ACC112 (cell line): ENCODE data around the gene CADPS.

Source experiments
- H2AFZ ChIP-seq: fragments of 200-600 bp; sonication (generic); one replicate; pipeline ENCODE4 v1.6.0; 2017; ENCODE audit warnings: antibody characterized with exemption, low read length; ENCODE audit not compliant: unreplicated experiment
- H3K27ac ChIP-seq: fragments of 200-600 bp; sonication (generic); 2 replicates; pipeline ENCODE4 v1.5.1; 2014; ENCODE audit warnings: low read depth, mild to moderate bottlenecking, antibody characterized with exemption, low read length, moderate library complexity
- H3K27me3 ChIP-seq: fragments of 200-600 bp; sonication (generic); 2 replicates; pipeline ENCODE4 v1.6.1; 2014; ENCODE audit warnings: mild to moderate bottlenecking, antibody characterized with exemption, low read length, moderate library complexity, mixed read lengths; ENCODE audit not compliant: insufficient read depth
- H3K36me3 ChIP-seq: fragments of 200-600 bp; sonication (generic); 2 replicates; pipeline ENCODE4 v1.6.1; 2016; ENCODE audit warnings: mild to moderate bottlenecking, antibody characterized with exemption, low read length, moderate library complexity, mixed read lengths; ENCODE audit not compliant: insufficient read depth
- H3K4me1 ChIP-seq: fragments of 200-600 bp; sonication (generic); one replicate; pipeline ENCODE4 v1.6.1; 2016; ENCODE audit warnings: low read length, mixed read lengths; ENCODE audit not compliant: insufficient read depth, unreplicated experiment, control insufficient read depth
- H3K4me3 ChIP-seq: fragments of 200-600 bp; sonication (generic); 2 replicates; pipeline ENCODE4 v1.5.1; 2014; ENCODE audit warnings: mild to moderate bottlenecking, low read depth, low read length
- H3K79me2 ChIP-seq: fragments of 200-600 bp; sonication (generic); one replicate; pipeline ENCODE4 v1.6.0; 2016; ENCODE audit warnings: low read length; ENCODE audit not compliant: control insufficient read depth, unreplicated experiment, insufficient read depth

Gene CADPS

DNA sequence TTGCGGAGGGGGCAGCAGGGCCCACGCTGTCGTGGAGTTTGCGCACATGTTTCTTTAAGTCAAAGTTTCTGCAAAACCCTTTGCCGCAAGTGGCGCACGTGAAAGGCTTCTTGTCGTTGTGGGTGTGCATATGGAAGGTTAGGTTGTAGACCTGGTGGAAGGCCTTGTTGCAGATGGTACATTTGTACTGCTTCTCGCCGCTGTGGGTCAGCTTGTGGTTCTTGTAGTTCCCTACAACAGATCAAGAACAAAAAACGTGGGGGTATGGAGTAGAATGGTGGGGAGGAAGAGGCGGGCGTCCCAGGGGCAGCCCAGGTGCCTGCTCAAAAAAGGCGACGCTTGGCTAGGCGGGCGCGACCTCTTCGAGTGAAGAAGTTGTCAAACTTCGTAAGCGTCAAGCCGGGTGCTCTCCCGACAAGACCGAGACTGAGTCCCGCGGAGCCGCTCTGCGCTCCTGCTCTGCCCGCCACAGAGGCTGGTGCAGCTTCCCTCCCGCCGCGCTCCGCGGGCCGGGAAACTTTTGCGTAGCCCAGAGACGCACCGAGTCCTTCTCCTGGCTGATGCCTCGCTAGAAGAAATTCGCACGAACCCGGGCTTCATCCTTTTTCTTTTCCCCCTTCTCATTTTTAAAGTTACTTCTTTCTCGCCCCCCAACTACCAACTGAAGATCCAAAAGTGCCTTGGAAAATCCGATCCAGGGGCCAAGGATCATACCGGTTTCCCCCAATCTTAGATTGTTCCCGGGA is 504.9 kb downstream of the CADPS start:
- Histone ChIP-seq H3K27ac (no peak overlapping the region), H3K27me3 (peaks cover 100% of the 10 kb centered on the region), H2AFZ (no peak overlapping the region), H3K4me3 (no peak overlapping the region), H3K4me1 (peaks cover 10% of the 10 kb centered on the region), H3K79me2 (no peaks in the 10 kb centered on the region), H3K36me3 (no peaks in the 10 kb centered on the region)

GRCh38 chr3:62369476-62369743 is 505.8 kb downstream of the CADPS start:
- Histone ChIP-seq H3K27me3 (peaks cover 100% of the 10 kb centered on the region), H3K79me2 (no peaks in the 10 kb centered on the region), H3K36me3 (no peaks in the 10 kb centered on the region), H2AFZ (no peak overlapping the region), H3K27ac (no peak overlapping the region), H3K4me3 (no peak overlapping the region), H3K4me1 (peaks cover 6% of the 10 kb centered on the region)

GRCh38 chr3:62368705-62369475 is 506.3 kb downstream of the CADPS start:
- H3K27ac ChIP-seq = no peak overlapping the region
- no peak overlapping the region for H3K4me3 ChIP-seq
- peaks cover 100% of the 10 kb centered on the region for H3K27me3 ChIP-seq
- no peaks in the 10 kb centered on the region for H3K79me2 ChIP-seq
- H3K4me1 ChIP-seq = peaks cover 5% of the 10 kb centered on the region
- H3K36me3 ChIP-seq = no peaks in the 10 kb centered on the region
- no peak overlapping the region for H2AFZ ChIP-seq

GRCh38 chr3:62368290-62368704 is 506.9 kb downstream of the CADPS start:
- H3K4me3 ChIP-seq = no peak overlapping the region
- no peaks in the 10 kb centered on the region for H3K4me1 ChIP-seq
- no peaks in the 10 kb centered on the region for H3K79me2 ChIP-seq
- peaks cover 98% of the 10 kb centered on the region for H3K27me3 ChIP-seq
- H3K36me3 ChIP-seq = no peaks in the 10 kb centered on the region
- no peak overlapping the region for H3K27ac ChIP-seq
- no peak overlapping the region for H2AFZ ChIP-seq

GRCh38 chr3:62367763-62368195 is 507.4 kb downstream of the CADPS start:
- Histone ChIP-seq H3K79me2 (no peaks in the 10 kb centered on the region), H3K4me1 (no peaks in the 10 kb centered on the region), H3K36me3 (no peaks in the 10 kb centered on the region), H3K27ac (no peak overlapping the region), H3K27me3 (peaks cover 95% of the 10 kb centered on the region), H2AFZ (no peak overlapping the region), H3K4me3 (no peak overlapping the region)

GRCh38 chr3:62366126-62366484 is 509.1 kb downstream of the CADPS start:
- peaks cover 89% of the 10 kb centered on the region for H3K27me3 ChIP-seq
- no peaks in the 10 kb centered on the region for H3K36me3 ChIP-seq
- no peaks in the 10 kb centered on the region for H3K79me2 ChIP-seq
- H3K27ac ChIP-seq = no peak overlapping the region
- no peak overlapping the region for H3K4me3 ChIP-seq
- no peak overlapping the region for H2AFZ ChIP-seq
- no peaks in the 10 kb centered on the region for H3K4me1 ChIP-seq

DNA sequence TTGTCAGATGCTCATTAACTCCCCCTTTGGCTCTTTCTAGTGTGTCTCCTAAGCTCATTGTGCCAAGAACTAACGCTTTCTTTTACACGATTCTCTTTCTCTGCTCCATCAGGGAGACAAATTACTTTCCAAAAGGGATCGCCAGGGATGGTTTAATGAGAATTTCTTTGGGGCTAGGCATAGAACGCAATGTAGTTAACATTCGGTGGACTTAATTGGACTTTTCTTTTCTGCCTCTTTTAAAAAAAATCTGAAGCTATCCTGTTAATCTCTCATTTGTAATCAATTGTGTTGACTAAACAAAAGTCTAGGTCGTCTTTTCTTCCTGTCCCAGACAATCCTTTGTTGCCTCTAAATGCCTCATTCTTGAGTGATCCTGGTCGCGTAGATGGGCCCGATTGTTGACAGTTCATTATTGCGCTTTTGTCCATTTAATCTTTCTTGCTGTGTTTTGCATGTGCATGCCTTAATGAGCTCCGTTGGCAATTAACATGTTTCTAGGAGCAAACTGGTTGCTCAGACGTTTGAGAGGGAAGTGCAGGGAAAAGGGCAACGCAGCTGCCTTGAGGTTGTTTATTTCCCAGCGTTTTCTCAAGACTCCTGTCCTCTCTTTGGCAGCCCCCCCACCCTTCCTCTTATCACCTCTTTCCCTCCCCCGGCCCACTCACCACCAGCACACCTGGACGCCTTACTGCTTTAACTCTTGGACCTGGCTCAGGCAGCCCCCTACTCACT is 509.7 kb downstream of the CADPS start:
- H2AFZ ChIP-seq = no peak overlapping the region
- H3K4me3 ChIP-seq = no peak overlapping the region
- no peaks in the 10 kb centered on the region for H3K79me2 ChIP-seq
- no peaks in the 10 kb centered on the region for H3K36me3 ChIP-seq
- H3K27ac ChIP-seq = no peak overlapping the region
- H3K4me1 ChIP-seq = no peaks in the 10 kb centered on the region
- H3K27me3 ChIP-seq = peaks cover 89% of the 10 kb centered on the region

DNA sequence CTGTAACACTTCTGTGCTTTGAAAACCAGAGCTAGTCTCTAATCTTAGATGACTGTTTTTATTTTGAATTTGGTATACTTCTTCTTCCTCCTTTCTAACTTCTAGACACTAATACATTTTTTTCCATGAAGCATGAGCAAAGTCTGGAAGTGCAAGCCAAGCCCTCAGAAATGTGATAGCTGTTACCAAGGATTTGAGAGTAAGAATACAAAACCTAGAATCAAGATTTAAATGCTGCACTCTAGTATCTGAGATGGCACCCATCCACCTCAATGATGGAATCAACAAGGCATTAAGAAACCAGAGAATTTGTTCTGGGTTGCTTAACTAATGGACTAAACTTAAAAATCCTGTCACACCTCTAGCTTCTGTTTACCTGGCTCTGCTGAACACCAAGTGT is 511.0 kb downstream of the CADPS start:
- Histone ChIP-seq H3K4me3 (no peak overlapping the region), H3K27me3 (peaks cover 87% of the 10 kb centered on the region), H3K4me1 (no peaks in the 10 kb centered on the region), H3K79me2 (no peaks in the 10 kb centered on the region), H3K36me3 (no peaks in the 10 kb centered on the region), H2AFZ (no peak overlapping the region), H3K27ac (no peak overlapping the region)

- no peaks in the 10 kb centered on the region for H3K79me2 ChIP-seq
- H3K27me3 ChIP-seq = peaks cover 87% of the 10 kb centered on the region
- no peak overlapping the region for H3K27ac ChIP-seq
- no peaks in the 10 kb centered on the region for H3K36me3 ChIP-seq
- H2AFZ ChIP-seq = no peak overlapping the region
- H3K4me1 ChIP-seq = no peaks in the 10 kb centered on the region
- no peak overlapping the region for H3K4me3 ChIP-seq
Observed at GRCh38 chr3:62363275-62363674, 511.9 kb downstream of the CADPS start.

DNA sequence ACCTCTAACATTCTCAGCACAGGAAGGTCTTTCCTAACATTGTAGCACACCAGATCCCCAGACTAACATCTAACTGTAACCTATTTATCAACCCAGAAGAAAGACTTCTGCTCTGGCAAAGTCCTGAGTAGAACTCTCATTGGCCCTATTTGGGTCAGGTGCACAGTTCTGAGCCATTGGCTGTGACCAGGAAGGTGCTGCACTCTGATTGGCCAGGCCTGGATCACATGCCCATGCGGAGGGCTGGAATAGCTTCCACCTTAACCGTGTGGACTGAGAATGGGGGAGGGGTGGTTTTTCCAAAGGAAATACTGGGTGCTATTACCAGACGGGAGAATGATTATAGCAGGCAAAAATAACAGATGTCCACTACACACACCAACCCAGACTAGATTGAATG is 513.4 kb downstream of the CADPS start:
- H2AFZ ChIP-seq = no peak overlapping the region

More for the DNA sequence above, 513.4 kb downstream of the CADPS start:
- Histone ChIP-seq H3K4me1 (no peaks in the 10 kb centered on the region), H3K27ac (no peak overlapping the region), H3K27me3 (peaks cover 84% of the 10 kb centered on the region), H3K4me3 (no peak overlapping the region), H3K36me3 (no peaks in the 10 kb centered on the region), H3K79me2 (no peaks in the 10 kb centered on the region)
